ENCODE data around the gene CEP104. TPM values are rescaled to one million over a fixed set of nuclear protein-coding genes. Genes with fewer than 3 reads are reported as not detected.

CEP104 gene
- polyA plus RNA-seq, 1 donor (not counting 4 experiments of a cell fraction or from before 2014, with no cell fraction given) = 35.7 TPM

- H3K27me3 ChIP-seq (ENCODE audit: control insufficient read depth, extremely low read depth, insufficient read depth, low read length) = no peaks in the 10 kb centered on the region
- H3K27ac ChIP-seq (ENCODE audit: control insufficient read depth, insufficient read depth, low read length) = no peak overlapping the region
- DNase-seq (ENCODE audit: low read depth, low spot score) = no peak
- FAIRE-seq = no peak
- dilution Hi-C loops (cut with MboI; ENCODE audit: extremely low pct_ligation_motif_present, low sequenced_read_pairs) = no loop called here
- TF ChIP-seq EZH2 (IDR thresholded peaks at IDR 0.05; ENCODE audit: low read length) = no peak
- TF ChIP-seq, protein P1, sequence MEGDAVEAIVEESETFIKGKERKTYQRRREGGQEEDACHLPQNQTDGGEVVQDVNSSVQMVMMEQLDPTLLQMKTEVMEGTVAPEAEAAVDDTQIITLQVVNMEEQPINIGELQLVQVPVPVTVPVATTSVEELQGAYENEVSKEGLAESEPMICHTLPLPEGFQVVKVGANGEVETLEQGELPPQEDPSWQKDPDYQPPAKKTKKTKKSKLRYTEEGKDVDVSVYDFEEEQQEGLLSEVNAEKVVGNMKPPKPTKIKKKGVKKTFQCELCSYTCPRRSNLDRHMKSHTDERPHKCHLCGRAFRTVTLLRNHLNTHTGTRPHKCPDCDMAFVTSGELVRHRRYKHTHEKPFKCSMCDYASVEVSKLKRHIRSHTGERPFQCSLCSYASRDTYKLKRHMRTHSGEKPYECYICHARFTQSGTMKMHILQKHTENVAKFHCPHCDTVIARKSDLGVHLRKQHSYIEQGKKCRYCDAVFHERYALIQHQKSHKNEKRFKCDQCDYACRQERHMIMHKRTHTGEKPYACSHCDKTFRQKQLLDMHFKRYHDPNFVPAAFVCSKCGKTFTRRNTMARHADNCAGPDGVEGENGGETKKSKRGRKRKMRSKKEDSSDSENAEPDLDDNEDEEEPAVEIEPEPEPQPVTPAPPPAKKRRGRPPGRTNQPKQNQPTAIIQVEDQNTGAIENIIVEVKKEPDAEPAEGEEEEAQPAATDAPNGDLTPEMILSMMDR (optimal IDR thresholded peaks at IDR 0.05 in 1 of 3, IDR thresholded peaks at IDR 0.05 in 1 of 3, conservative IDR thresholded peaks at IDR 0.05 in 1 of 3; ENCODE audit: extremely low read depth in 1 of 3, insufficient read depth in 2 of 3, low read length in 3 of 3) = no peak
- no peaks in the 10 kb centered on the region for H3K36me3 ChIP-seq (ENCODE audit: control insufficient read depth in 2 of 2, extremely low read depth in 1 of 2, insufficient read depth in 2 of 2, low read length in 2 of 2)
- no peak overlapping the region for H3K4me3 ChIP-seq (ENCODE audit: control insufficient read depth in 2 of 3, extremely low read depth in 1 of 3, insufficient read depth in 2 of 3, low read depth in 1 of 3, low read length in 3 of 3)
- H3K9me3 ChIP-seq (ENCODE audit: control insufficient read depth, low read depth, low read length) = no peaks in the 10 kb centered on the region
- no peaks in the 10 kb centered on the region for H4K20me1 ChIP-seq (ENCODE audit: control insufficient read depth, extremely low read depth, insufficient read depth, low read length)
- H2AFZ ChIP-seq (ENCODE audit: control insufficient read depth, low read length) = no peak overlapping the region
- H3K9ac ChIP-seq (ENCODE audit: control insufficient read depth, extremely low read depth, insufficient read depth, low read length) = no peak overlapping the region
- H3K79me2 ChIP-seq (ENCODE audit: control insufficient read depth, insufficient read depth, low read length) = peaks cover 17% of the 10 kb centered on the region
- no peak overlapping the region for H3K4me2 ChIP-seq (ENCODE audit: control insufficient read depth, extremely low read depth, insufficient read depth, low read depth, low read length)
- peaks cover 3% of the 10 kb centered on the region for H3K4me1 ChIP-seq (ENCODE audit: control insufficient read depth, extremely low read depth, insufficient read depth, low read length)
- H3K9me1 ChIP-seq (ENCODE audit: control insufficient read depth, extremely low read depth, insufficient read depth, low read length) = no peaks in the 10 kb centered on the region
These were observed 46.4 kb upstream of the CEP104 start for GRCh38 chr1:3903141-3904005.

GRCh38 chr1:3902571-3903091, 45.6 kb upstream of the CEP104 start:
- Histone ChIP-seq H3K9ac (ENCODE audit: control insufficient read depth, extremely low read depth, insufficient read depth, low read length) (no peak overlapping the region), H3K36me3 (ENCODE audit: control insufficient read depth in 2 of 2, extremely low read depth in 1 of 2, insufficient read depth in 2 of 2, low read length in 2 of 2) (no peaks in the 10 kb centered on the region), H4K20me1 (ENCODE audit: control insufficient read depth, extremely low read depth, insufficient read depth, low read length) (no peaks in the 10 kb centered on the region), H3K9me3 (ENCODE audit: control insufficient read depth, low read depth, low read length) (no peaks in the 10 kb centered on the region), H3K4me3 (ENCODE audit: control insufficient read depth in 2 of 3, extremely low read depth in 1 of 3, insufficient read depth in 2 of 3, low read depth in 1 of 3, low read length in 3 of 3) (no peak overlapping the region), H3K79me2 (ENCODE audit: control insufficient read depth, insufficient read depth, low read length) (peaks cover 24% of the 10 kb centered on the region), H3K27me3 (ENCODE audit: control insufficient read depth, extremely low read depth, insufficient read depth, low read length) (no peaks in the 10 kb centered on the region), H3K27ac (ENCODE audit: control insufficient read depth, insufficient read depth, low read length) (no peak overlapping the region), H3K9me1 (ENCODE audit: control insufficient read depth, extremely low read depth, insufficient read depth, low read length) (no peaks in the 10 kb centered on the region), H3K4me1 (ENCODE audit: control insufficient read depth, extremely low read depth, insufficient read depth, low read length) (peaks cover 3% of the 10 kb centered on the region), H2AFZ (ENCODE audit: control insufficient read depth, low read length) (no peak overlapping the region), H3K4me2 (ENCODE audit: control insufficient read depth, extremely low read depth, insufficient read depth, low read depth, low read length) (no peak overlapping the region)
- FAIRE-seq (no peak), DNase-seq (ENCODE audit: low read depth, low spot score) (no peak)
- dilution Hi-C loops (cut with MboI; ENCODE audit: extremely low pct_ligation_motif_present, low sequenced_read_pairs) = no loop called here
- TF ChIP-seq EZH2 (IDR thresholded peaks at IDR 0.05; ENCODE audit: low read length) = no peak
- TF ChIP-seq, protein P1 (optimal IDR thresholded peaks at IDR 0.05 in 1 of 3, IDR thresholded peaks at IDR 0.05 in 1 of 3, conservative IDR thresholded peaks at IDR 0.05 in 1 of 3; ENCODE audit: extremely low read depth in 1 of 3, insufficient read depth in 2 of 3, low read length in 3 of 3) = no peak

Data from keratinocyte (primary cell).